Kidney epithelial cell (primary cell): Measurements from ENCODE around the gene PGM1. TPM values are rescaled to one million over a fixed set of nuclear protein-coding genes. Genes with fewer than 3 reads are reported as not detected.
"Not testable (repeated sequence)": the region's sequence is repeated elsewhere in the genome, so short reads cannot be mapped to it uniquely, and the experiment has no call there.

Experiments
- DNase-seq: peaks from one replicate; pipeline ENCODE4 v3.0.0-alpha.2; 2010; ENCODE audit warnings: low read depth
- H3K27me3 ChIP-seq: 2 replicates; pipeline ENCODE4 v1.6.0; 2011; ENCODE audit warnings: low read length; ENCODE audit not compliant: control insufficient read depth, insufficient read depth
- H3K36me3 ChIP-seq: 2 replicates; pipeline ENCODE4 v1.5.1; 2011; ENCODE audit warnings: low read length; ENCODE audit not compliant: control insufficient read depth, insufficient read depth
- H3K4me3 ChIP-seq: 2 replicates; pipeline ENCODE4 v1.5.1; 2011; ENCODE audit warnings: low read depth, mild to moderate bottlenecking, control low read depth, low read length
- CTCF ChIP-seq: IDR thresholded peaks from 2 replicates; pipeline ENCODE4 v1.5.1; 2011; ENCODE audit warnings: mild to moderate bottlenecking, moderate library complexity, low read length, control low read depth, inconsistent platforms; ENCODE audit not compliant: insufficient read depth, poor library complexity, severe bottlenecking
- total RNA-seq: library from RNA; depleted of rRNA; stranded (reverse); fragments of >200 nt; gene quantifications from 2 replicates; pipeline ENCODE4 v1.2.3, GENCODE V29; 2015

PGM1 gene
- total RNA-seq, 1 donor from 2014 or later, result 36.2 TPM

GRCh38 chr1:63575340-63575826 is 17.8 kb upstream of the PGM1 start:
- TF ChIP-seq CTCF, result peak; percentile 57
- DNase-seq, result no peak
- Histone ChIP-seq H3K27me3 (no peaks in the 10 kb centered on the region), H3K36me3 (no peaks in the 10 kb centered on the region), H3K4me3 (no peak overlapping the region)

GRCh38 chr1:63586326-63586725 is 6.9 kb upstream of the PGM1 start:
- not testable (repeated sequence) for H3K27me3 ChIP-seq, H3K4me3 ChIP-seq, DNase-seq, H3K36me3 ChIP-seq

GRCh38 chr1:63590166-63590560 is 3.0 kb upstream of the PGM1 start:
- no peaks in the 10 kb centered on the region for H3K27me3 ChIP-seq
- no peak overlapping the region for H3K4me3 ChIP-seq
- TF ChIP-seq CTCF, result no peak
- no peaks in the 10 kb centered on the region for H3K36me3 ChIP-seq
- no peak for DNase-seq

- no peaks in the 10 kb centered on the region for H3K36me3 ChIP-seq
- DNase-seq, result no peak
- H3K4me3 ChIP-seq, result peak overlapping the region; percentile 91
- TF ChIP-seq CTCF, result no peak
- H3K27me3 ChIP-seq, result no peaks in the 10 kb centered on the region
Measured at GRCh38 chr1:63592536-63593302, 492 bp upstream of the PGM1 start.

GRCh38 chr1:63593886-63594605 is 835 bp downstream of the PGM1 start:
- H3K27me3 ChIP-seq, result no peaks in the 10 kb centered on the region
- peak; percentile 19 for DNase-seq
- H3K4me3 ChIP-seq, result peak overlapping the region; percentile 91
- H3K36me3 ChIP-seq, result no peaks in the 10 kb centered on the region
- TF ChIP-seq CTCF, result no peak

GRCh38 chr1:63595435-63595834 is 2.2 kb downstream of the PGM1 start:
- no peak for TF ChIP-seq CTCF
- Histone ChIP-seq H3K27me3 (no peaks in the 10 kb centered on the region), H3K4me3 (no peak overlapping the region), H3K36me3 (no peaks in the 10 kb centered on the region)
- no peak for DNase-seq
